SK-N-MC (cell line): Measurements from ENCODE around the gene CELA3A.
"Not testable (repeated sequence)": the region's sequence is repeated elsewhere in the genome, so short reads cannot be mapped to it uniquely, and the experiment has no call there.

Experiments used
- DNase-seq: peaks from one replicate; pipeline ENCODE4 v3.0.0-alpha.2; 2011; ENCODE audit warnings: low read depth, low spot score
- H3K27ac ChIP-seq: fragments of 200-600 bp; sonication (generic); 2 replicates; pipeline ENCODE4 v1.5.1; 2016; ENCODE audit warnings: mixed run types
- H3K36me3 ChIP-seq: fragments of 200-600 bp; sonication (generic); 2 replicates; pipeline ENCODE4 v1.6.1; 2017; ENCODE audit warnings: antibody characterized with exemption, low read length, mixed read lengths; ENCODE audit not compliant: insufficient read depth
- H3K4me3 ChIP-seq: fragments of 200-600 bp; sonication (generic); 2 replicates; pipeline ENCODE4 v1.5.1; 2016
- H3K9ac ChIP-seq: fragments of 200-600 bp; sonication (generic); 2 replicates; pipeline ENCODE4 v1.8.0; 2017; ENCODE audit warnings: mixed run types, mixed read lengths; ENCODE audit not compliant: insufficient read length
- H3K9me3 ChIP-seq: fragments of 200-600 bp; sonication (generic); 2 replicates; pipeline ENCODE4 v1.6.1; 2017; ENCODE audit warnings: low read depth, mild to moderate bottlenecking, antibody characterized with exemption, low read length, moderate library complexity, mixed read lengths
- EZH2 ChIP-seq: fragments of 200-600 bp; sonication (generic); IDR thresholded peaks from one replicate; pipeline ENCODE4 v1.6.1; 2017; ENCODE audit warnings: antibody characterized with exemption
- FOXP2 ChIP-seq: optimal IDR thresholded peaks from 2 replicates; pipeline ENCODE3; 2011; ENCODE audit warnings: mild to moderate bottlenecking, moderate library complexity; ENCODE audit not compliant: insufficient read depth; ENCODE audit errors: extremely low read length, control extremely low read depth
- POLR2AphosphoS5 ChIP-seq: IDR thresholded peaks from 2 replicates; pipeline ENCODE4 v1.6.1; 2012; ENCODE audit warnings: mild to moderate bottlenecking, low read depth, low read length, borderline replicate concordance

The CELA3A gene

DNA sequence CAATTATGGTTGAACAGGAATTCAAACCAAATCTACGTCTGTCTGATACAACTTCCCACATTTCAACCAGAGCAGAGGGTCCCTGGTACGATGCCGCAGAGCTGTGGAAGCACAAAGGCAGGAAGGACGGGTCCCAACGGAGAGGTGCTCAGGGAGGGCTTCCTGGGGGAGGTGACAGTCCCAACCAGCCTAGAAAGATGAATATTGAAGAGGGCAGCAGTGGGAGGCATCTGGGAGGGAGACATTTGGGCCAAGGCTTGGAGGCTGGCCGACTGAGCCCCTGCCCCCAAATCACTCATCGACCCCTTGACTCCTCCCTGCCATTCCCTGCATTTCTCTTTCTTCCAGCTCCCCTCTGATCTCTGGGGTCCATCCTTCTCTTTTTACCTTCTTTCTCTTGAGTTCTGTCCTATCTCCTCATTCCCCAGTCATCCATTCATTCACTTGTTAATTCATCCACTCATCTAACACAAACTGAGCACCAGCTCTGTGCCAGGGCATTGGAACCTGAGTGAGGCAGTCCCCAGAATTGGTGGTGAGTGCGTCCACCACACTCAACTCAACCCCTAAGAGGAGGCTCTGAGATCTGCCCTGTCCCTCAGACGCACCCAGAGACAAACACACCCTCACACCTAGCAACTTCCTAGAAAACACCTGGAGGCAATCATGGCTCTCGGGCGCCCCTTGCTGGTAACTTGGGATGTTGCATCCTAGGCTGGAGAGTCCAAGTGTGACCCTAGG lies 37.8 kb upstream of the CELA3A start:
- Histone ChIP-seq H3K9me3 (no peaks in the 10 kb centered on the region), H3K4me3 (no peak overlapping the region), H3K27ac (no peak overlapping the region), H3K36me3 (no peaks in the 10 kb centered on the region), H3K9ac (no peak overlapping the region)
- DNase-seq, result no peak
- TF ChIP-seq POLR2AphosphoS5, result no peak
- no peak for TF ChIP-seq EZH2
- no peak for TF ChIP-seq FOXP2

DNA sequence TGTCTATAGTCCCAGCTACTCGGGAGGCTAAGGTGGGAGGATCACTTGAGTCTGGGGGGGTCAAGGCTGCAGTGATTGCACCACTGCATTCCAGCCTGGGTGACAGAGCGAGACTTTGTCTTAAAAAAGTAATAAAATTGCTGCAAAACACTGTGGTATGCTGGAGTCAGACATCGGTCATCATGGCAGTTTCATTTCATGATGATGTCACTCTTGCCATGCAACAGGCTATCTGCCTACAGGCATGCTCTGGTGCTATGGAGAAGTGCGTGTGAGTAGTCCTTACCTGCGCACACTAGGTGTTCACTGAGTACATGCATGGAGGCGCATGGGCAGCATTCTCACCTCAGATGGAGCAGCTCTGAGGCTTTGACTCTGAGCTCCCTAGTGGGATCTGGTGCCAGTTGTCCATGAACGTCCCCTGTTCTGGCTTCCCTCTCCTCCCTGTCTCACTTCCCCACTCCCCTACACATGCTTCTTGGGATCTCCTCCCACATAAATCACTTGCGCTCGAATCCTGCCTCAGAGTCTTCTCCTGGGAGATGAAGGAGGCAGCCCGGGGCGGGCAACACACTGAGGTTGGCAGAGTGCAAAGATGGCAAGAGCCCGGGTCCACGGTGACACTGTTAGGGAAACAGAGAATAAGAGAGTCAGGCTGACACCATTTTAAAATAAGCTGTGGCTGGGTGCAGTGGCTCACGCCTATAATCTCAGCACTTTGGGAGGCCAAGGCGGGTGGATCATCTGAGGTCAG lies 35.0 kb upstream of the CELA3A start:
- Histone ChIP-seq H3K9me3 (no peaks in the 10 kb centered on the region), H3K27ac (no peak overlapping the region), H3K36me3 (no peaks in the 10 kb centered on the region), H3K4me3 (no peak overlapping the region), H3K9ac (no peak overlapping the region)
- TF ChIP-seq POLR2AphosphoS5 (no peak), EZH2 (no peak), FOXP2 (no peak)
- DNase-seq, result no peak

GRCh38 chr1:21967216-21967615 lies 34.2 kb upstream of the CELA3A start:
- H3K9ac ChIP-seq, H3K36me3 ChIP-seq, H3K9me3 ChIP-seq, H3K27ac ChIP-seq, H3K4me3 ChIP-seq, DNase-seq: not testable (repeated sequence)

GRCh38 chr1:21969066-21969465 lies 32.4 kb upstream of the CELA3A start:
- H3K4me3 ChIP-seq, H3K9me3 ChIP-seq, DNase-seq, H3K9ac ChIP-seq, H3K27ac ChIP-seq, H3K36me3 ChIP-seq: not testable (repeated sequence)

DNA sequence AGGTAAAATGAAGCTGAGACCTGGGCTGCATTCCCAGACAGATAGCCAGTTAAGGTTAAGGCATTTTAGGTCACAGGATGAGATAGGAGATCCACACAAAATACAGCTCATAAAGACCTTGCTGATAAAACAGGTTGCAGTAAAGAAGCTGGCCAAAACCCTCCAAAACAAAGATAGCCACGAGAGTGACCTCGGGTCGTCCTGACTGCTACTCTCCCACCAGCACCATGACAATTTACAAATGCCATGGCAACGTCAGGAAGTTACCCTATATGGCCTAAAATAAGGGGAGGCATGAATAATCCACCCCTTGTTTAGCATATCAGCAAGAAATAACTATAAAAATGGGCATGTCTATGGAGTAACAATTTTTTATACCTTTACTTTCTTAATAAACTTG lies 30.9 kb upstream of the CELA3A start:
- H3K4me3 ChIP-seq, DNase-seq, H3K9ac ChIP-seq, H3K36me3 ChIP-seq, H3K9me3 ChIP-seq, H3K27ac ChIP-seq: not testable (repeated sequence)

GRCh38 chr1:21972973-21973441 lies 28.4 kb upstream of the CELA3A start:
- H3K27ac ChIP-seq, H3K4me3 ChIP-seq, H3K9ac ChIP-seq: not testable (repeated sequence)

GRCh38 chr1:21973948-21974347 lies 27.5 kb upstream of the CELA3A start:
- not testable (repeated sequence) for H3K36me3 ChIP-seq, H3K4me3 ChIP-seq, H3K9me3 ChIP-seq, H3K27ac ChIP-seq, DNase-seq, H3K9ac ChIP-seq

More at GRCh38 chr1:21972973-21973441, 28.4 kb upstream of the CELA3A start:
- DNase-seq, H3K9me3 ChIP-seq, H3K36me3 ChIP-seq: not testable (repeated sequence)

- not testable (repeated sequence) for H3K9ac ChIP-seq, H3K9me3 ChIP-seq, H3K4me3 ChIP-seq, DNase-seq, H3K36me3 ChIP-seq, H3K27ac ChIP-seq
These were observed 26.8 kb upstream of the CELA3A start for GRCh38 chr1:21974699-21975098.

DNA sequence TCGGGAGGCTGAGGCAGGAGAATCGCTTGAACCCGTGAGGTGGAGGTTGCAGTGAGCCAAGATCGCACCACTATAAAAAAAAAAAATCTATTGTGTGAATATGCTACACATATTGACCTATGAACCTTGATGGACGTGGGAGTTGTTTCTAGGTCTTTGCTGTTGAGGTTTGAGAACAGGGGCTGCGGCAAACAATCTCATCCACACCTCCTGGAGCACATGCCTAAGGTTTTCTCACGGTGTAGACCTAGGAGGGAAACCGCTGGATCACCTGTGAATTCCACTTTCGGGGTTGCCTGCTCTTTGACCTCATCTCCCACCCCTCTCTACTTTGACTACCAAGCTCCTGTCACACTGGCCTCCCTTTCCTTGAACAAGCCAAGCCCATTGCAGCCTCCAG lies 26.2 kb upstream of the CELA3A start:
- not testable (repeated sequence) for H3K9ac ChIP-seq

DNA sequence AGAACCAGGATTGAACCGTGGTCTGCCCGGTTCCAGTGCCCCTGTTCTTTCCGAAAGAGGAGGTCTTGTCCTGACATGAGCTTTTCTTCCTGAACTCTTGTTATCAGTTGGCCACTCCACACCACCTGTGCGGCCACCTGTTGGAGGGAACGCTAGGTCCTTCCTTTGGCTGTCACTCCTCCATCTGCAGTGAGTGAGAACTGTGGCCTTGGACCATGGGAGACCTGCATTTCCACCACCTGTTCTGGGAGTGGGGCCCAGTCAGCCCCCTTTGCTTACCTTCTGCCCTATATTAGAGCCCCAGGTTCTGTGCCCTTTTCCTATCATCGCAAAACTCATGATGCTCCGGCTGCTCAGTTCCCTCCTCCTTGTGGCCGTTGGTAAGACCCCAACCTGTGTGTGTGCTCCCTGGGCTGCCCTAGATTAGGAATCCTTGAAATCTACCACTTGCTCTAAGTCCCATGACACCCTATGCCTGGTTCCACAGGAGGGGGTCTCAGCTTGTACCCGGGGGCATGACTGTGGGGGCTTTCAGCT lies 24.7 kb upstream of the CELA3A start, which contains the start of gene CELA3B:
TSS of gene CELA3B (plus strand) at position 320 of the 537 bp plus-strand sequence. CDS start at position 338, 18 bp downstream.
- not testable (repeated sequence) for H3K36me3 ChIP-seq, H3K9ac ChIP-seq, H3K9me3 ChIP-seq, DNase-seq, H3K4me3 ChIP-seq, H3K27ac ChIP-seq

More for the DNA sequence above, 26.2 kb upstream of the CELA3A start:
- not testable (repeated sequence) for DNase-seq, H3K36me3 ChIP-seq, H3K27ac ChIP-seq, H3K9me3 ChIP-seq, H3K4me3 ChIP-seq

DNA sequence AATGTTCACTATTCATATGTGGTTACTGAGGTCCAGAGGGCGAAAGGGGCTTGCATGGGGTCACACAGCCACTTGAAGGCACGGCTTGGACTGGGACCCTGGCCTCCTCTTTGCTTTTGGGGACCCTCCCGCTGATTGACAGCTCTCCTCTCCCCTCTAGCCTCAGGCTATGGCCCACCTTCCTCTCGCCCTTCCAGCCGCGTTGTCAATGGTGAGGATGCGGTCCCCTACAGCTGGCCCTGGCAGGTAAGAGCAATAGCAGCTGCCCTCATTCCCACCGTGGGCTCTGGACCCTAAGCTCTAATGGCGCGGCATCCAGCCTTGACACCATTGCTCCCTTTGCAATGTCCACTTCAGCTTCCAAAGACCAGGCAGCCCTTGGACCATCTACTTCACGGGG lies 23.2 kb upstream of the CELA3A start:
- H3K27ac ChIP-seq, H3K4me3 ChIP-seq, DNase-seq, H3K9me3 ChIP-seq, H3K36me3 ChIP-seq, H3K9ac ChIP-seq: not testable (repeated sequence)

- DNase-seq, H3K9ac ChIP-seq: not testable (repeated sequence)
These were observed 20.8 kb upstream of the CELA3A start for GRCh38 chr1:21980515-21981220.

DNA sequence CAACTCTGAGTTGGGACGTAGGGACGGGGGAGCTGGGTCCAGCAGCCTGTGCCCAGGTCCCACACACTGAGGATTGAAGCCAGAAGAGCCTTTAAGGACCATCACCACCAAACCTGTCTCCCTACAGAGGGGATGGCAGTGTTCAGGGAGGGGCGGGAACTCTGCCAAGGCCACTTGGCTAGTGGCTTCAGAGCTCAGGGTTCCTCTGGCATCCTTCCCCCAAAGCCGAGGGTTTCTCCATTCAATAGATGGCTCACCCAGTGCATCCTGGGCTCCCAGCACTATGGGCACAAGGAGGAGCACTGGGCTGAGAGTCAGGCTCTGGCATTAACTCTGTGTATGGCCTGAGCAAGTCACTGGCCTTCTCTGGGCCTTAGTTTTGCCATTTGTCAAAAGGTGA lies 20.2 kb upstream of the CELA3A start:
- H3K9ac ChIP-seq, DNase-seq, H3K9me3 ChIP-seq, H3K36me3 ChIP-seq, H3K4me3 ChIP-seq, H3K27ac ChIP-seq: not testable (repeated sequence)

More at GRCh38 chr1:21980515-21981220, 20.8 kb upstream of the CELA3A start:
- not testable (repeated sequence) for H3K4me3 ChIP-seq, H3K9me3 ChIP-seq, H3K27ac ChIP-seq, H3K36me3 ChIP-seq
